ENCODE results near the gene CPTP.

Gene CPTP

GRCh38 chr1:1285102-1285571 lies 39.5 kb upstream of the CPTP start:
- H3K4me3 ChIP-seq (ENCODE audit: low read length), result no peak overlapping the region
- no peak overlapping the region for H3K4me2 ChIP-seq (ENCODE audit: low read length)
- H3K9ac ChIP-seq (ENCODE audit: low read depth, low read length), result no peak overlapping the region
- H3K36me3 ChIP-seq (ENCODE audit: insufficient read depth, low read length), result no peaks in the 10 kb centered on the region
- peaks cover 16% of the 10 kb centered on the region for H3K27me3 ChIP-seq (ENCODE audit: control insufficient read depth, insufficient read depth, low read length)
- no peaks in the 10 kb centered on the region for H3K9me3 ChIP-seq (replicated peaks; ENCODE audit: low read length)
- peaks cover 16% of the 10 kb centered on the region for H3K4me1 ChIP-seq (ENCODE audit: control insufficient read depth, insufficient read depth, low read length)

GRCh38 chr1:1285611-1286311 lies 38.8 kb upstream of the CPTP start:
- Histone ChIP-seq H3K9me3 (replicated peaks; ENCODE audit: low read length) (no peaks in the 10 kb centered on the region), H3K27me3 (ENCODE audit: control insufficient read depth, insufficient read depth, low read length) (peaks cover 16% of the 10 kb centered on the region), H3K36me3 (ENCODE audit: insufficient read depth, low read length) (no peaks in the 10 kb centered on the region), H3K4me1 (ENCODE audit: control insufficient read depth, insufficient read depth, low read length) (peaks cover 21% of the 10 kb centered on the region), H3K4me2 (ENCODE audit: low read length) (no peak overlapping the region), H3K4me3 (ENCODE audit: low read length) (no peak overlapping the region), H3K9ac (ENCODE audit: low read depth, low read length) (no peak overlapping the region)

DNA sequence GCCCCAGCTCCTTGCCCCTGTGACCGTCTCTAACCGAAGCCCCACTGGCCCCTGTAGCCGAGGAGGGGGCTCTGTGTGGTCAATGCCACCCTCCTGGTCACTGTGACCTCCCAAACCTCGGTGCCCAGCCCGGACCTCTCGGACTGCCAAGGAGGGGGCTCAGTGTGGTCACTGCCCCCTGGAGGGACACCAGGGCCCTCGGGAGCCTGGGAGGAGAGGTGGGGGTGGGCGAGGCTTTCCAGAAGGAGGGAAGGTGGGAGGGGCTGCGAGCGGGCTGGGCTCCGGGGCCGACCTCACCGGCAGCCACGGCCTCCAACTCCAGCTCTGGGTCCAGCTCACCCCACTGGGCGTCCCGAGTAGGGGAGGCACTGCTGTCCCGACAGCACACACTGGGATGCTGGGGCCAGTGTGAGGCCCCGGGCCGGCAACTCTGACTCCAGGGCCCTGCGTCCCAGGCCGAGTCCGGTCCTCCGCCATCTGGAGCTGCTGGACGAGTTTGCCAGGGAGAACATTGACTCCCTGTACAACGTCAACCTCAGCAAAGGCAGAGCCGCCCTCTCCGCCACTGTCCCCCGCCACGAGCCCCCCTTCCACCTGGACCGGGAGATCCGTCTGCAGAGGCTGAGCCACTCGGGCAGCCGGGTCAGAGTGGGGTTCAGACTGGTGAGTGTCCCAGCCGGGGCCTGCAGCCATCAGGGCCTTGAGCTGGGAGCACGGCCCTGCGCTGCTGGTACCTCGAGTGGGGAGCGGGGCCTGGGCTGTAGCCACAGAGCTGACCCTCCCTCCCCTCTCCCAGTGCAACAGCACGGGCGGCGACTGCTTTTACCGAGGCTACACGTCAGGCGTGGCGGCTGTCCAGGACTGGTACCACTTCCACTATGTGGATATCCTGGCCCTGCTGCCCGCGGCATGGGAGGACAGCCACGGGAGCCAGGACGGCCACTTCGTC lies 38.0 kb upstream of the CPTP start:
- peaks cover 28% of the 10 kb centered on the region for H3K4me1 ChIP-seq (ENCODE audit: control insufficient read depth, insufficient read depth, low read length)

GRCh38 chr1:1287288-1288110 lies 37.1 kb upstream of the CPTP start:
- no peaks in the 10 kb centered on the region for H3K9me3 ChIP-seq (replicated peaks; ENCODE audit: low read length)
- H3K9ac ChIP-seq (ENCODE audit: low read depth, low read length), result no peak overlapping the region
- peaks cover 20% of the 10 kb centered on the region for H3K4me1 ChIP-seq (ENCODE audit: control insufficient read depth, insufficient read depth, low read length)
- H3K36me3 ChIP-seq (ENCODE audit: insufficient read depth, low read length), result peaks cover 2% of the 10 kb centered on the region
- no peak overlapping the region for H3K4me2 ChIP-seq (ENCODE audit: low read length)
- H3K4me3 ChIP-seq (ENCODE audit: low read length), result no peak overlapping the region
- peaks cover 16% of the 10 kb centered on the region for H3K27me3 ChIP-seq (ENCODE audit: control insufficient read depth, insufficient read depth, low read length)

More for the DNA sequence above, 38.0 kb upstream of the CPTP start:
- Histone ChIP-seq H3K9me3 (replicated peaks; ENCODE audit: low read length) (no peaks in the 10 kb centered on the region), H3K4me2 (ENCODE audit: low read length) (no peak overlapping the region), H3K4me3 (ENCODE audit: low read length) (no peak overlapping the region), H3K27me3 (ENCODE audit: control insufficient read depth, insufficient read depth, low read length) (peaks cover 16% of the 10 kb centered on the region), H3K36me3 (ENCODE audit: insufficient read depth, low read length) (no peaks in the 10 kb centered on the region), H3K9ac (ENCODE audit: low read depth, low read length) (no peak overlapping the region)

GRCh38 chr1:1290238-1290731 lies 34.3 kb upstream of the CPTP start:
- peaks cover 15% of the 10 kb centered on the region for H3K4me1 ChIP-seq (ENCODE audit: control insufficient read depth, insufficient read depth, low read length)
- no peak overlapping the region for H3K4me2 ChIP-seq (ENCODE audit: low read length)
- H3K4me3 ChIP-seq (ENCODE audit: low read length), result no peak overlapping the region
- H3K27me3 ChIP-seq (ENCODE audit: control insufficient read depth, insufficient read depth, low read length), result peaks cover 15% of the 10 kb centered on the region
- H3K9me3 ChIP-seq (replicated peaks; ENCODE audit: low read length), result no peaks in the 10 kb centered on the region
- H3K36me3 ChIP-seq (ENCODE audit: insufficient read depth, low read length), result peaks cover 17% of the 10 kb centered on the region
- no peak overlapping the region for H3K9ac ChIP-seq (ENCODE audit: low read depth, low read length)

DNA sequence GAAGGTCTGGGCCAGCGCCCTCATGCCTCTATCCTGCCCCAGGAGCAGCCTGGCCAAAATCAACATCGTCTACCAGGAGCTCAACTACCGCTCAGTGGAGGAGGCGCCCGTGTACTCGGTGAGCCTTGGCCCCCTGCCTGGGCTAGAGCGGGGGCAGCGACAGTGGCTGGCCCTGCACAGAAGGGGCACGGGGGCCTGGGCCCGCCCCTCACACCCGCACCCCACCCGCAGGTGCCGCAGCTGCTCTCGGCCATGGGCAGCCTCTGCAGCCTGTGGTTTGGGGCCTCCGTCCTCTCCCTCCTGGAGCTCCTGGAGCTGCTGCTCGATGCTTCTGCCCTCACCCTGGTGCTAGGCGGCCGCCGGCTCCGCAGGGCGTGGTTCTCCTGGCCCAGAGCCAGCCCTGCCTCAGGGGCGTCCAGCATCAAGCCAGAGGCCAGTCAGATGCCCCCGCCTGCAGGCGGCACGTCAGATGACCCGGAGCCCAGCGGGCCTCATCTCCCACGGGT lies 33.5 kb upstream of the CPTP start:
- no peak overlapping the region for H3K4me2 ChIP-seq (ENCODE audit: low read length)
- peaks cover 22% of the 10 kb centered on the region for H3K36me3 ChIP-seq (ENCODE audit: insufficient read depth, low read length)
- peaks cover 7% of the 10 kb centered on the region for H3K27me3 ChIP-seq (ENCODE audit: control insufficient read depth, insufficient read depth, low read length)
- H3K9ac ChIP-seq (ENCODE audit: low read depth, low read length), result no peak overlapping the region
- no peak overlapping the region for H3K4me3 ChIP-seq (ENCODE audit: low read length)
- no peaks in the 10 kb centered on the region for H3K9me3 ChIP-seq (replicated peaks; ENCODE audit: low read length)
- H3K4me1 ChIP-seq (ENCODE audit: control insufficient read depth, insufficient read depth, low read length), result peaks cover 15% of the 10 kb centered on the region

DNA sequence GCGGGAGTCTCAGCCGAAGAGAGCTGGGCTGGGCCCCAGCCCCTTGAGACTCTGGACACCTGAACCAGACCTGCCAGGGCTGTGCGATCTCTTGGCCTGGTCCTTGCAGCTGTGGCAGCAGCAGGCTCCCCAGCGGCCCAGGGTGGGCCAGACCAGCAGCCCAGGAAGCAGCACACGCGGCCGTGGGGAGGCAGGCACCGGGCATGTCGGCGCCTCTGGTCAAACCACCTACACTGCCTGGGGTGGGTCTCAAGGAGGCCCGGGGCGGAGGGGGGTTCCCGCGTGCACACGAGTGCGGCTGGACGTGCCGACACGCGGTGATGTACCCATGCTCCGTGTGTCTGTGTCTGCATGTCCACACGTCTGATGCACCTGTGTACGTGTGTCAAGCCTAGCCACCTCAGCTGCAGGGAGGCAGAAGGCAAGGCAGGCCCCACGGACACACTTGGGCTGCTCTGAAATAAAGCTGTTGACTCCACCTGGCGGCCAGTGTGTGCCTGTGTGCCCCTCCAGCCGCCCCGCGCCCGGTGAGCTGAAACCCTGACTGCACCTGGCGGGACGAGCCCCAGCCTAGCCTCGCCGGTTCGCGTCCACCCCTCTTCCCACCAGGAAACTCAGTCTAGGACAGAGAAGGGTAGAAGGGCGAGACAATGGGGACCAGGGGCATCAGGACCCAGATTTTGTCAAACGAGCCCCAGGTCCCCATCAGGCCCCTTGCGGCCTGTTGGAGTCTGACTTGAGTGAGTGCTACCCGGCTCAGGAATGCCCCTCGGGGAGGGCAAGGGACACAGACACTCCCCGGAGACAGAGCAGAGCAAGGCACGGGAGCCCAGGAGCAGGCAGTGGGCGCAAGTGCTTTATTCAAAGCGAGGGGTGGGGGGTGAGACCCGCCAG lies 32.8 kb upstream of the CPTP start:
- H3K27me3 ChIP-seq (ENCODE audit: control insufficient read depth, insufficient read depth, low read length), result peaks cover 4% of the 10 kb centered on the region
- no peak overlapping the region for H3K4me3 ChIP-seq (ENCODE audit: low read length)
- no peak overlapping the region for H3K4me2 ChIP-seq (ENCODE audit: low read length)
- H3K9ac ChIP-seq (ENCODE audit: low read depth, low read length), result no peak overlapping the region
- peaks cover 25% of the 10 kb centered on the region for H3K36me3 ChIP-seq (ENCODE audit: insufficient read depth, low read length)
- no peaks in the 10 kb centered on the region for H3K9me3 ChIP-seq (replicated peaks; ENCODE audit: low read length)
- peaks cover 15% of the 10 kb centered on the region for H3K4me1 ChIP-seq (ENCODE audit: control insufficient read depth, insufficient read depth, low read length)

DNA sequence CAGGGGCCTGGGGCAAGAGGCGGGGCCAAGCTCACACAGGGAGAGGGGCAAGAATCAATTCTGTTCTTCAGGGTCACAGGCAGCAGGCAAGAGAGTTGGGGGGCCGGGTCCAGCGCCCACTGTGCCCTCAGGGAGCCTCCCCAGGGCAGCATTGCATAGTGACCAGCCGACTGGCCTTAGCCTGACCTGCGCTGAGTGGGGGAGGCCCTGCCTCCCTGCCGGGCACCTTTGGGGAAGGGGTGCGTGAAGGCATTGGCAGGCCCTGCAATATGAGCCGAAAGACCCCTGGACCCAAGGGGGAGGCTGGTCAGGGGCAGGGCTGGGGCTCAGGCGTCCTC lies 32.2 kb upstream of the CPTP start:
- H3K4me3 ChIP-seq (ENCODE audit: low read length), result no peak overlapping the region
- H3K9me3 ChIP-seq (replicated peaks; ENCODE audit: low read length), result no peaks in the 10 kb centered on the region
- H3K4me1 ChIP-seq (ENCODE audit: control insufficient read depth, insufficient read depth, low read length), result peaks cover 15% of the 10 kb centered on the region
- H3K9ac ChIP-seq (ENCODE audit: low read depth, low read length), result no peak overlapping the region
- H3K36me3 ChIP-seq (ENCODE audit: insufficient read depth, low read length), result peaks cover 26% of the 10 kb centered on the region
- peaks cover 1% of the 10 kb centered on the region for H3K27me3 ChIP-seq (ENCODE audit: control insufficient read depth, insufficient read depth, low read length)
- no peak overlapping the region for H3K4me2 ChIP-seq (ENCODE audit: low read length)

DNA sequence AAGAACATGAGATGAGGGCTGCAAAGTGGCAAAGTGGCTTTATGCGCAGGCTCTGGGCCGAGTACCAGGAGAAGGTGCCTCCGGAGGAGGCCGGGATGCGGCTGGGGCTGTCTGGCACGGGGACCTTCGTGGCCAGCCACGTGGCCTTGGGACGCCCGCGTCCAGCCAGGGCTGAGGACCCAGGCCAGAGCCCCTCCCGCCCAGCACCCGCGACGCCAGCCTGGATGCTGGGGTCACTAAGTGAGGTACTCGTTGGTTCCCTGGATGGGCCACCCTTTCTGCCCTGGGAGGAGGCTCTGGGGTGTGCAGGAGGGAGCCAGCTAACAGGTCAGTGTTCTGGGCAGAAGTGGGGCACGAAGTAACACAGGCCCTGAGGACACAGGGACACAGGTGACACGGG lies 31.8 kb upstream of the CPTP start:
- Histone ChIP-seq H3K4me3 (ENCODE audit: low read length) (no peak overlapping the region), H3K27me3 (ENCODE audit: control insufficient read depth, insufficient read depth, low read length) (no peaks in the 10 kb centered on the region), H3K36me3 (ENCODE audit: insufficient read depth, low read length) (peaks cover 26% of the 10 kb centered on the region), H3K9me3 (replicated peaks; ENCODE audit: low read length) (no peaks in the 10 kb centered on the region), H3K4me1 (ENCODE audit: control insufficient read depth, insufficient read depth, low read length) (peaks cover 15% of the 10 kb centered on the region), H3K9ac (ENCODE audit: low read depth, low read length) (no peak overlapping the region), H3K4me2 (ENCODE audit: low read length) (no peak overlapping the region)

Measured in skeletal muscle satellite cell (primary cell).